IMR-90 (cell line): ENCODE results near the gene TRDMT1. TPM values are rescaled to one million over a fixed set of nuclear protein-coding genes. Genes with fewer than 3 reads are reported as not detected.

ENCODE experiments used
- ATAC-seq: fragments of 200-7000 bp; cut with Tn5 transposase; 2 replicates; pipeline ENCODE4 v1.9.1; 2020; ENCODE audit warnings: low read depth, mild to moderate bottlenecking, moderate library complexity
- BruUV-seq: library from RNA; stranded (reverse); fragments of 400-500 nt; replicated peaks from 2 replicates; lab custom pipeline; 2021; lab: Mats Ljungman, UMichigan
- CTCF ChIA-PET: fragments of 300-600 bp; formaldehyde crosslinking; extraction: SDS; loops from one replicate; lab custom pipeline; 2021; ENCODE audit warnings: antibody characterized with exemption; lab: Yijun Ruan, JAX
- POLR2A ChIA-PET: fragments of 300-600 bp; sonication (Branson Sonifier 250); formaldehyde crosslinking; loops from one replicate; lab custom pipeline; 2022; ENCODE audit warnings: antibody characterized with exemption; ENCODE audit not compliant: unreplicated experiment; lab: Charles Lee
- DNase-seq: peaks from one replicate; pipeline ENCODE4 v3.0.0; 2013
- H2AFZ ChIP-seq: replicated peaks from 2 replicates; pipeline ENCODE3; 2013; ENCODE audit warnings: low read length, mild to moderate bottlenecking; ENCODE audit not compliant: poor library complexity
- H2AK5ac ChIP-seq: 2 replicates; pipeline ENCODE4 v1.6.1; 2013; ENCODE audit warnings: low read depth, low read length, inconsistent platforms
- H2AK9ac ChIP-seq: replicated peaks from 2 replicates; pipeline ENCODE3; 2013; ENCODE audit warnings: mild to moderate bottlenecking, low read depth, low read length, moderate library complexity; ENCODE audit not compliant: poor library complexity
- H2BK120ac ChIP-seq: 2 replicates; pipeline ENCODE4 v1.6.1; 2013; ENCODE audit warnings: low read depth, low read length, inconsistent platforms
- H2BK15ac ChIP-seq: 3 replicates; pipeline ENCODE4 v1.6.1; 2013; ENCODE audit warnings: low read depth, low read length, inconsistent platforms
- H2BK20ac ChIP-seq: 2 replicates; pipeline ENCODE4 v1.6.1; 2013; ENCODE audit warnings: low read depth, mild to moderate bottlenecking, inconsistent platforms, low read length, moderate library complexity
- H2BK5ac ChIP-seq: 2 replicates; pipeline ENCODE4 v1.6.1; 2013; ENCODE audit warnings: mild to moderate bottlenecking, low read depth, low read length, inconsistent platforms; ENCODE audit not compliant: poor library complexity, severe bottlenecking
- H3K14ac ChIP-seq: replicated peaks from 2 replicates; pipeline ENCODE4 v1.6.1; 2013; ENCODE audit warnings: low read depth, low read length, inconsistent platforms
- H3K18ac ChIP-seq: 2 replicates; pipeline ENCODE4 v1.6.1; 2013; ENCODE audit warnings: low read depth, low read length, control low read depth
- H3K23ac ChIP-seq: 2 replicates; pipeline ENCODE4 v1.6.1; 2013; ENCODE audit warnings: low read depth, low read length, inconsistent platforms
- H3K27ac ChIP-seq: 2 replicates; pipeline ENCODE4 v1.5.1; 2013; ENCODE audit warnings: mild to moderate bottlenecking, control low read depth, low read length; ENCODE audit not compliant: insufficient read depth
- H3K27me3 ChIP-seq: 2 replicates; pipeline ENCODE4 v1.6.1; 2013; ENCODE audit warnings: low read length; ENCODE audit not compliant: control insufficient read depth, insufficient read depth
- H3K36me3 ChIP-seq: 2 replicates; pipeline ENCODE4 v1.6.1; 2013; ENCODE audit warnings: low read length, mixed read lengths; ENCODE audit not compliant: control insufficient read depth, insufficient read depth
- H3K4ac ChIP-seq: 2 replicates; pipeline ENCODE4 v1.6.1; 2013; ENCODE audit warnings: low read depth, low read length, inconsistent platforms
- H3K4me1 ChIP-seq: 2 replicates; pipeline ENCODE4 v1.6.1; 2013; ENCODE audit warnings: low read length, mixed read lengths; ENCODE audit not compliant: control insufficient read depth, insufficient read depth
- H3K4me2 ChIP-seq: 2 replicates; pipeline ENCODE4 v1.6.1; 2013; ENCODE audit warnings: low read depth, mild to moderate bottlenecking, control low read depth, low read length, moderate library complexity
- H3K4me3 ChIP-seq: 2 replicates; pipeline ENCODE4 v1.5.1; 2013; ENCODE audit warnings: low read depth, mild to moderate bottlenecking, control low read depth, low read length, moderate library complexity; ENCODE audit not compliant: insufficient read depth
- H3K56ac ChIP-seq: 2 replicates; pipeline ENCODE4 v1.6.1; 2013; ENCODE audit warnings: low read length, inconsistent platforms; ENCODE audit not compliant: insufficient read depth; ENCODE audit errors: extremely low read depth
- H3K79me1 ChIP-seq, 2 experiments: 2 replicates each; pipeline ENCODE4 v1.6.1; 2013; ENCODE audit warnings: low read length in 2 of 2, inconsistent platforms in 1 of 2, low read depth in 1 of 2
- H3K9ac ChIP-seq: 2 replicates; pipeline ENCODE4 v1.6.1; 2013; ENCODE audit warnings: low read depth, low read length, control low read depth
- H3K9me1 ChIP-seq: 2 replicates; pipeline ENCODE4 v1.6.1; 2013; ENCODE audit warnings: low read length, inconsistent platforms; ENCODE audit not compliant: insufficient read depth
- H3K9me3 ChIP-seq: 2 replicates; pipeline ENCODE4 v1.6.1; 2013; ENCODE audit warnings: low read length; ENCODE audit not compliant: control insufficient read depth, insufficient read depth
- H4K20me1 ChIP-seq: 2 replicates; pipeline ENCODE4 v1.6.1; 2013; ENCODE audit warnings: low read length, inconsistent platforms; ENCODE audit not compliant: insufficient read depth
- H4K5ac ChIP-seq: 2 replicates; pipeline ENCODE4 v1.6.1; 2013; ENCODE audit warnings: mild to moderate bottlenecking, low read depth, low read length, control low read depth
- H4K8ac ChIP-seq, 2 experiments: 2 replicates each; pipeline ENCODE4 v1.6.1; 2013; ENCODE audit warnings: low read depth in 2 of 2, low read length in 2 of 2, control low read depth in 1 of 2, inconsistent platforms in 1 of 2
- H4K91ac ChIP-seq: 2 replicates; pipeline ENCODE4 v1.6.1; 2013; ENCODE audit warnings: low read depth, low read length, inconsistent platforms; ENCODE audit not compliant: insufficient read depth
- BHLHE40 ChIP-seq: fragments of 150-350 bp; IDR thresholded peaks from 2 replicates; pipeline ENCODE4 v1.6.1; 2016; ENCODE audit warnings: mild to moderate bottlenecking, low read depth, low read length
- CEBPB ChIP-seq: IDR thresholded peaks from 2 replicates; pipeline ENCODE4 v1.6.1; 2012; ENCODE audit warnings: low read depth, low read length, improper control_type of control experiment
- WGBS, 2 experiments: methylation state at CpG; one replicate each; pipeline versions ENCODE4 v1.1.5 to v1.1.7; 2013; ENCODE audit warnings: missing lambda C conversion rate in 2 of 2; ENCODE audit not compliant: insufficient read length in 1 of 2; ENCODE audit errors: extremely low coverage in 2 of 2; 5-methylcytosine and 5-hydroxymethylcytosine counted together
- dilution Hi-C: fragments of 300-500 bp; cut with HindIII; formaldehyde crosslinking; loops from one replicate; pipeline ENCODE4 v1.14.3; 2018; ENCODE audit warnings: low sequenced_read_pairs; ENCODE audit not compliant: unreplicated experiment
- in situ Hi-C: fragments of 300-500 bp; cut with MboI; formaldehyde crosslinking; loops from 3 replicates; pipeline ENCODE4 v1.14.3; 2019; ENCODE audit warnings: low sequenced_read_pairs, inconsistent platforms, mixed read lengths
- intact Hi-C: fragments of 100-400 bp; cut with micrococcal nuclease; formaldehyde crosslinking; loops from 2 replicates; pipeline ENCODE4 v1.10.0; 2022
- polyA plus RNA-seq, 3 experiments: library from polyadenylated mRNA; depleted of rRNA; stranded (reverse); fragments of >200 nt; gene quantifications; 2 replicates each; pipeline ENCODE4 v1.2.3, GENCODE V29; 2012; ENCODE audit warnings: low replicate concordance in 1 of 3
- total RNA-seq: library from RNA; depleted of rRNA; stranded (reverse); fragments of >200 nt; gene quantifications from 2 replicates; pipeline ENCODE4 v1.2.3, GENCODE V29; 2012

TRDMT1 gene
- total and polyA plus RNA-seq, 2 of the 4 experiments (the other 2 are of a cell fraction), result 2.1 to 4.7 TPM

DNA sequence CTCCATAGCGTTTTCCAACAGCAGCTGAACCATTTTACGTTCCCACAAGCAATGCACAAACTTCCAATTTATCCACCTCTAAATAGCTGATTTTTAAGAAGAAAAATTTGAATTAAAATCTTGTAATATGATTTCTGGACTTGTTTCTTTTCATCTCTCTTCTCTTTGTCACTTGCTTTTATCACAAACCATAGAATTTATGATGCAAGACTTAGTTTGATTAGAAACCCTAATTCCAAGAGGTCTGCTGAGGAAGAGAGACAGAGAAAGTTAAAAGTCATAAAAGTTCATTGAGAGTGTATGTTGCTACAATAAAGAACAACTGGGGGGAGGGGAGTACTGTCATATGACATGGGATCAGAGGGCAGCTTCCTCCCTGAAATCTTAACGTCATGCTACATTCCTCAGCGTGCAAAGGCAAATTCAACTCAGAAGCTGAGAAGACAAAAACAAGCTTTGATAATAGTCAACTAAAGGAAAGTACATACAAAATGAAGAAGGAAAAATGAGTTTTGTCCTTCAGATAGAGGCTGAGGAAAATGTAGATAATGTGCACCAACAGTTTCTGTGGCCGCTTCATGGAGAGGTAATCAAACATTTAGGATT lies 53.5 kb downstream of the TRDMT1 start:
- Histone ChIP-seq H3K4me1 (peaks cover 9% of the 10 kb centered on the region), H3K4ac (0 out of 2 replicates have a peak overlapping the region, but pooled peaks have one; percentile 2), H3K23ac (no peak overlapping the region), H4K20me1 (no peaks in the 10 kb centered on the region), H3K27me3 (no peaks in the 10 kb centered on the region), H2BK120ac (0 out of 2 replicates have a peak overlapping the region, but pooled peaks have one; percentile 14), H3K9me3 (no peaks in the 10 kb centered on the region), H2AK5ac (no peak overlapping the region), H3K4me3 (no peak overlapping the region), H2AFZ (no peak overlapping the region), H4K8ac (no peak overlapping the region), H3K9ac (no peak overlapping the region), H3K79me1 (no peaks in the 10 kb centered on the region; a peak in 2 of 4 replicates), H3K18ac (peak overlapping the region; percentile 88; the same call in 1 of the 2 replicates), H4K5ac (no peak overlapping the region), H2BK5ac (peak overlapping the region; percentile 35), H3K4me2 (no peak overlapping the region), H3K27ac (no peak overlapping the region; the same call in 1 of the 2 replicates), H3K56ac (no peak overlapping the region), H3K9me1 (peaks cover 6% of the 10 kb centered on the region), H2BK15ac (no peak overlapping the region; the same call in 2 of the 3 replicates), H2BK20ac (no peak overlapping the region), H2AK9ac (no peak overlapping the region), H3K36me3 (no peaks in the 10 kb centered on the region; the same call in 1 of the 2 replicates), H4K91ac (no peak overlapping the region), H3K14ac (no peak overlapping the region; the same call in 1 of the 2 replicates)
- TF ChIP-seq CEBPB (peak; percentile 37; the same call in 1 of the 2 replicates), BHLHE40 (no peak)
- ChIA-PET POLR2A (no interaction called here), CTCF (no interaction called here)
- in situ Hi-C loops, result no loop called here
- intact Hi-C loops, result no loop called here
- ATAC-seq, result no peak
- no CpG with 5 or more reads among the region's 5 CpGs for WGBS, 2 experiments
- dilution Hi-C loops, result no loop called here
- no TSS peak for BruUV-seq
- peak; percentile 38 for DNase-seq
